ENCODE measurements around the gene FAM163A.

The FAM163A gene

GRCh38 chr1:179860652-179861051 lies 117.6 kb downstream of the FAM163A start:
- DNase-seq = no peak

- no peak for DNase-seq
Observed at GRCh38 chr1:179865377-179865776, 122.3 kb downstream of the FAM163A start.

Measured in activated CD4-positive, alpha-beta T cell treated with anti-CD3 and anti-CD28 coated beads, Interleukin-2, amount 50 U/mL, for 4 hours (primary cell).